IPS-NIHi7 (cell line): ENCODE data around the gene ATP11B.
A peak's percentile ranks its signal among the peaks of the same experiment; 100 is the strongest.

Source experiments
- DNase-seq: peaks from one replicate; pipeline ENCODE4 v3.0.0; 2012; ENCODE audit warnings: mixed read lengths; ENCODE audit errors: extremely low spot score

ATP11B gene

GRCh38 chr3:182909318-182910040, 116.2 kb downstream of the ATP11B start:
- DNase-seq, result peak; percentile 47

DNA sequence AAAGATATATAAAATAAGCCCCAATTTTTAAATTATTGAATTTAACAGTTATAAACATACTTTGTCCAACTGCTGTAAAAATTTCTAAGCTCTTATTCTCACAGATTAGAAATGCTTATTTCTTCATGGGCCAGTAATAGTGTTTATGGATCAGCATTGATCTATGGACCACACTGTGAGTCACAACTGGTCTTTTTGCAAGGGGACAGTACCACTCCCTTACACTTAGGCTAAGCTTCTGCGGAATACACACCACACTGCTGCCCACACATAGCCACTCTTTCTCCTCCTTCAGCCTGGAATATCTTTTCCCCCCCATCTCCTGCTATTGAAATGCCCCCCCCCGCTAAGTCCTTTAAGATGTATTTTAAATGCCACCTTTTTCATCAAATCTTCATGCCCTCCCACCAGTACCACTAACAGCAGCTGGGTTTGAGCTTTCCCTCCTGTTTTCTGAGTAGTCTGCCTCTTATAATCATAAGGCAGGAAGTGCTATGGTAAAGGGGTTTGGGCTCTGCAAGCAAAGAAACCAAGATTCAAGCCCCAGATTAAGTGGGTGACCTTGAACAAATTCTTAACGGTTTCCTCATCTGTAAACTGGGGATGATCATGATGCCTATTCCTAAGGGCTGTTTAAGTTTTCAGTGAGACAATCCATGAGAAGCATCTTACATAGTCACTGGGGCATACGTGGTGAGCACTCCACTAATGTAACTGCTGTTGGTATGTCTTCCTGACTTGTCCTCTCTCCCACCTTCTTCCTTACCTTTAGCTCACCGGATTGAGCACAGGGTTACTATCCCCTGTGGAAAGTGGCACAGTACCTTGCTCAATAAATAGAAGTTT, 117.9 kb downstream of the ATP11B start:
- no peak for DNase-seq

DNA sequence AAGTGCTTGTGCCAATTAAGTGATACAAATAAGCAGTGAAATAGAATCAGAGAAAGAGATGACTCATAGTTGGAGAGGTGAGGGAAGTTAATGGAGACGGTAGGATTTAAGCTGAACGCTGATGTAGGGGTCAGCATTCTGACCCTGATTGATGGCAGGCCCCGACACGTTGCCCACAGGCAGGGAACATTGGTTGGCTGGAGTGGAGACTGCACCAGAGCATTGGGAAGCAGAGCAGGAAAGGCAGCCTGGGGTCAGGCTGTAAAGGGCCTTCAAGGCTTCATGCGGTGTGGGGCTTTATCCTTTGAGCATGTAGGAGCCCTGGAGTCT, 118.4 kb downstream of the ATP11B start:
- DNase-seq, result no peak

GRCh38 chr3:182912474-182912873, 119.2 kb downstream of the ATP11B start:
- no peak for DNase-seq

DNA sequence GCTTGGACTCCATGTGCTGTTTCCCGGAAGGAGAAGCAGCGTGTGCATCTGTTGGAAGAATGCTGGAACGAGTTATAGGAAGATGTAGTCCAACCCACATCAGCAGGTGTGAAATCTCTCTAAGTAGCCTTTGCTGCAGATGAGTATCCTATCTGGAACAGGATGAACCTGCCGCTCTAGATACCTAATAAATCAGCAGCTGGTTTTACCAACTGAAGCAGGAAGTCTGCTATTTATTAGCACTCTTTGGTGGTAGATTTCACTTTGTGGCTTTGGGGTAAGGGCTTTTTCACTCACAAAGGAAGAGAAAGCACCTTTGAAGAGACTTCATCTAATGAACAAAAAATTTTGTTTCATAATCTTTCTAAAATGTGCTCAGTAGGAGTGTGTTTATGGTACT, 120.6 kb downstream of the ATP11B start:
- DNase-seq, result no peak

- DNase-seq, result no peak
These were observed 121.0 kb downstream of the ATP11B start for GRCh38 chr3:182914341-182914740.

- DNase-seq, result no peak
These were observed 123.8 kb downstream of the ATP11B start for GRCh38 chr3:182917134-182917533.

GRCh38 chr3:182919866-182920357, 126.6 kb downstream of the ATP11B start:
- DNase-seq, result no peak

GRCh38 chr3:182920515-182921084, 127.3 kb downstream of the ATP11B start:
- DNase-seq, result peak; percentile 49

GRCh38 chr3:182921665-182922355, 128.5 kb downstream of the ATP11B start:
- no peak for DNase-seq

DNA sequence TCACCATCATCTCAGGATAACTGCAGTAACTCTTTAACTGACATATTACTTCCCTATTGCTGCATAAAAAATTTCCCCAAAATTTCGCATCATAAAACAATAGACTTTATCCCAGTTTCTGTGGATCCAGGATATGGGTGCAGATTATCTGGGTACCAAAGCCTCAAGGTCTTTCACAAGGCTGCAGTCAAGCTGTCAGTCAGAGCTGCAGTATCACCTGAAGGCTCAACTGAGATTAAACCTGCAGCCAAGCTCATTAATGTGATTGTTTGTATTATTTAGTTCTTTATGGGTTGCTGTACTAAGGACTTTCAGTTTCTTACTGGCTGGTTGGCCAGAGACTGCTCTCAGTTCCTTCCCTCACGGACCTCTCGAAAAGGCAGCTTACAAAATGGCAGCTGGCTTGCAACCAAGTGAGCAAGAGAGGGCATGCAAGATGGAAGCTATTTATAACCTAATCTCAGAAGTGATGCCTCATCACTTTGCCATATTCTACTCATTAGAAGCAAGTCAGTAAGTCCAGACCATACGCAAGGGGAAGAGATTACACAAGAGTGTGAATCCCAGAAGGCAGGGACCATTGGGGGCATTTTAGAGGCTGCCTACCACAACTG, 132.1 kb downstream of the ATP11B start:
- no peak for DNase-seq

- DNase-seq, result no peak
These were observed 132.6 kb downstream of the ATP11B start for GRCh38 chr3:182925944-182926337.

DNA sequence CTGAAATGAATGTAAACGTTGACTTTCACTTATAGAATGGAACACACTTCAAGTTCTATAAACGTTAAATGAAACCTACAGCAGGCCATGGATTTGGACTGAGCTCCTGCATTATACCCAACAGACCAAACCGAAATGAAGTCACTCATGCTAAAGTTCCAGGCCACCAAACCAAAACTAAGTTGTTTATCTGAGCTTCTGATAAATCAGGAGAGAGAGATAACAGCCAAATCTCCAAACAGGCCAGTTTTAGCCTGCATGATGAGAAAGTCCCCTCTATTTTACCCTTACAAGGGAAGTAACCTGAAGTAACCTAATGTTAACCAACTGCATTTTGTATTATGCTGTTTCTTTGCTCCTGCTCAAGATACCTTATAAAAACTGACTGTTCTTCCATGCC, 142.5 kb downstream of the ATP11B start:
- DNase-seq, result no peak

- no peak for DNase-seq
These were observed 143.1 kb downstream of the ATP11B start for GRCh38 chr3:182936239-182936917.

GRCh38 chr3:182936918-182937285, 143.6 kb downstream of the ATP11B start:
- DNase-seq, result no peak

- no peak for DNase-seq
These were observed 144.2 kb downstream of the ATP11B start for GRCh38 chr3:182937293-182938051.

- no peak for DNase-seq
These were observed 147.0 kb downstream of the ATP11B start for GRCh38 chr3:182940266-182940808.

DNA sequence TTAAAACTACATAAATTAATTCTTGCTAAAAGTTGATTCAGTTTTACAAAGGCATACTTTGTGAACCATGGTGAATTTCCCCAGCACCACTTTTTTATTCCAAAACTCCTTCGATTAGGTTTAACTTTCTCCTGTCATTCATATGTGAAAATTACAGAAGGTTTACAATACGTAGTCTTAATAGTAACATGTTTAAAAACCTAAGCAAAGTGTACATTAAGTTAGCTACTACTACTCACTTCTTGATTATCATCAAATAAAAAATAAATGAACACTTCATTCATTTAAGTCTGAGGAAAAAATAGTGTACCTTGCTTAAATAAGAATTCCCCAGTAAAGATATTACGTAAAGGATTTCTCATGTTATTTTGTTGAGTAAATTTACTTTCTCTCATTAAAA, 148.4 kb downstream of the ATP11B start:
- no peak for DNase-seq

DNA sequence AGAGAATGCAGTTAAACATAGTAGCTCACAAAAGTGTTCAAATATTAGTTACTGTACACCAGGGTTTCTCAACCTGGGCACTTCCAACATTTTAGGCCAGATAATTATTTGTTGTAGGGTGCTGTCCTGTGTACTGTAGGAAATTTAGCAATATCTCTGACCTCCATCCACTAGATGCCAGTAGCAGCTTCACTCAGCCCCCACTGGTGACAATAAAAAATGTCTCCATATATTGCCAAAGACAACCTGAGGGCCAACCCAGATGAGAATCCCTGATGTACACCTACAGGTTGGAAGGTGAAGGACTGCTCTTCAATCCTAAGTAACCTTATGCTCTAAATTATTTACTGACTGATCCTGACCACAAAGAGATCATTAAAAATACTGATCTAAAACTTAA, 154.6 kb downstream of the ATP11B start:
- no peak for DNase-seq

DNA sequence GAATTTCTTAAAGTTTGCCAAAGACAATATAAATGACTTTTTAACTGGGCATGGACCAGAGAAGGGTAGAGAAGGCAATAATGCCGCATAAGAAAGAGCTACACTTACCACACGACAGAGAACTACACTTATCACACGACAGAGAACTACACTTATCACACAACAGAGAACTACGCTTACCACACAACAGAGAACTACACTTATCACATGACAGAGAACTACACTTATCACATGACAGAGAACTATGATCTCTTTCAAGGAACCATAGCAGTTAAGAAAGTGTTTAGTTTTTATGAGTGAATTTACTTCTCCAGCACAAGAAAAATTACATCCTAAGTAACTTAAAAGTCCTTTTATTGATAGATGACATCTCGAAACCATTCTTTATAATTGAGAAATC, 155.0 kb downstream of the ATP11B start:
- DNase-seq, result no peak
